NCI-H82 treated with DMSO at 0.1 percent for 48 hours (cell line): Measurements from ENCODE around the gene SRPX.
A peak's percentile ranks its signal among the peaks of the same experiment; 100 is the strongest.

Experiments
- DNase-seq: peaks from one replicate; lab custom pipeline; 2025; ENCODE audit not compliant: unreplicated experiment; lab: John Stamatoyannopoulos, UW

SRPX gene

GRCh38 chrX:38138900-38139299 lies 81.8 kb downstream of the SRPX start:
- DNase-seq: no peak

- DNase-seq: peak; percentile 74
These were observed 82.3 kb downstream of the SRPX start for GRCh38 chrX:38138157-38138891.

- DNase-seq: no peak
These were observed 91.3 kb downstream of the SRPX start for GRCh38 chrX:38129366-38129765.

DNA sequence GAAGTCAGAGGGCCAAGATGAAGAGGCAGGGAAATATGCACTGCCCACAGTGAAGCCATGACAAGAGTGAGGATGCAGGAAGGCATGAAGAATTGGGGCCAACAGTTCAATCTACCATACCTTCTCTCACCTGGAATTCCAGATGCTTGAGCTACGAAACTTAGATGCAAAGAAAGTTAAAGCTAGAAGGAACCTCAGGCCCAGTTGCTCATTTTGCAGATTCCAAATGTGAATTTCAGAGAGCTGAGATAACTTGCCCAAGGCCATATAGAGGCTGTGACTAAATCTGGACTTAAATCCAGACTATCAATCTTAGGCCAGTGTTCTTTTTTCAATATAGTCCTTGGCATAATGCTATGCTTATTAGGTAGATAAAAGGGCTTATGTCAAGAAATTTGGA lies 92.7 kb downstream of the SRPX start:
- no peak for DNase-seq

DNA sequence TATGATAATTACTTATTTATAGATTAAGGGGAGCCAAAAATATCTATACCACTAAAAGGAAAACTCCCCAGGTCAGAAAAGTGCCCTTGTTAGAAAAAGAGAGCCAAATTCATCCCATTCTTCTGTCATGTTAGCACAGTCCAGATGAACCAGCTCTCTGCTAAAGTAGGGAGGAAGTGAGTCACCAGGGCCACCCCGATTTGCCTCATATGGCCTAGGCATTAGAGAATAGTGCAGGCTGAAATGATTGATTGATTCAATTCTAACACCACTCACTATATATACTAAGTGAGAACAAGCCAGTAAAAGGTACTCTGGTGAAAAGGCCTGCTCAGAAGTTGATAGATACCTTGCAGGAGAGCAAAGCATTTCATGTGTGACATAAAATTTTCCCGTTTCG lies 94.5 kb downstream of the SRPX start:
- DNase-seq: no peak

DNA sequence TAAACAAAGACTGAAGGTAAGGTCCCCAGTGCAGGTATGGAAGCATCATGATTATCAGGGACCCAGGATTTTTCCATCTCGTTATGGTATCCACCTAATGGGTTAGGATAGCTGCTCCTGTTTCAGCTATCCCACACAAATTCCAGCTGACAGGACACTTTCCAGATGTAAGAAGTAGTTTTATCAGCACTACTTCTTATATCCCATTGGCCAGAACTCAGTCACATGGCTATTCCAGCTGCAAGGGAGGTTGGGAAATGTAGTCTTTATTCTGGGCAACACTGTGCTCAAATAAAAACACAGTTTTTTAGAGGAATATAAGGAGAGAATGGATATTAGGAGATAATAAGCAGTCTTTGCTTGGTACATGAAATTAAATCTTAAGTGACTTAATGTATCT lies 96.7 kb downstream of the SRPX start:
- no peak for DNase-seq

GRCh38 chrX:38117485-38117884 lies 103.2 kb downstream of the SRPX start:
- DNase-seq: no peak

- DNase-seq: no peak
These were observed 104.0 kb downstream of the SRPX start for GRCh38 chrX:38116706-38117105.

DNA sequence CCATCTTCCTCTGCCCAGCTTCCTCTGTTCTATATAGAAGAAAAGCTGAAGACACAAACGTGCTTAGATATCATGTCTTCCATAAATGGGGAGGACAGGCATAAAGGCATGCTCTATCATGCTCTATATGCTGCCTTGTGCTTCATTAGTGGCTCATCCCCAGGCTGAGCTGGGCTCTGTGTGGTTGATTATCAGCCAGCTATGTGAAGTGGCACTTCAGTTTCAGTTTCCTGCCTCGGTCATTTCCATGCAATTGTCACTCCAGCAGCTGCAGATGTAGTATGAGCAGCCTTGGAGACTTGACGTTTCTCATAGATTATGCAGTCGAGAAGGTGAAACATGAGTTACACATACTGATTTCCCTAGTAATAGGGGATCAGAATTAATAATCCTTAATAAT lies 108.1 kb downstream of the SRPX start:
- no peak for DNase-seq

GRCh38 chrX:38111196-38111595 lies 109.5 kb downstream of the SRPX start:
- DNase-seq: no peak

DNA sequence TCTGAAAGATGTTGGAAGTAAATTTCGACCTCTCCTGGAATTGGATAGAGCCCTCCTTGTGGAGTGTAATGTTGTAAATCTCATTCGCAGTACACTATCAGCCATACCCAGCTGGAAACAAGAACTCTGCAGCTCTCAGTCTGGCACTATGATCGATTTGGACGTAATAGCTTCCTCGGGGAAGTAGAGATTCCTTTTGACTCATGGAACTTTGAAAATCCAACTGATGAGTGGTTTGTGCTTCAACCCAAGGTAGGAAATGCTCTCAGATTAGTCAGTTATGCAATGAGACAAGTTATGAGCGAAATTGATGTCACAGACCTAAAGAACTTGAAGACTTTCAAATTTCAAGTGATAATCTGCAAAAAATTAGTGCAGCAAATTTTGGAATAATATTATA lies 110.4 kb downstream of the SRPX start:
- no peak for DNase-seq

- no peak for DNase-seq
These were observed 111.4 kb downstream of the SRPX start for GRCh38 chrX:38109042-38109898.

GRCh38 chrX:38108364-38108763 lies 112.3 kb downstream of the SRPX start:
- DNase-seq: no peak

DNA sequence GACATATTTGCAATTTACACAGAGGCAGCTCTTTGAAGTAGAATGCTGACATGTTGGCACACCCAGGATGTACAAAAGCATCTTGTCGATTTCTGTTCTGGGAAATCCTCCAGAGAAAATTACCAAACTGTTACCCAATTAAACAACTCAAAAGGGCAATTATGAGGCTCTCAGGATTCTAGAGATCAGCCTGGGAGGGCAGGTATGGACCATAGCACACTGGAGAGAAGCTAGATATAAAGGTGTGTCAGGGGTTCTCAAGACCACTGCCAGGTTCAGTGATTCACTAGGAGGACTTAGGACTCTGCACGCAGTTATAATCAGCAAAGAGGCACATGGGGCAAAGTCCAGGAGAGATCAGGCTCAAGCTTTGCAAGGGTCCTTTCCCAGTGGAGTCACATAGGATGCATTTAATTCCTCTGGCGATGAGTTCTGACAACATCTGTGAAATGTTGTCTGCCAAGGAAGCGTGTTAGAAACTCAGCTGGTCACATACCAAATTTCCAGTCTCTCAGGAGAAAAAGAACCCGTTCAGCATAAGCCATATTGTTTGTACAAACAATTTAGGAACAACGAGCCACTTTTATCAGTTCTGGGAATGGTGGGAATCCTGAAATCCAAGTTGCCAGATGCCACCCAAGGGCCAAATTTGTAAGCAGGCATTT lies 113.5 kb downstream of the SRPX start:
- DNase-seq: no peak

GRCh38 chrX:38105216-38105725 lies 115.4 kb downstream of the SRPX start:
- DNase-seq: no peak

DNA sequence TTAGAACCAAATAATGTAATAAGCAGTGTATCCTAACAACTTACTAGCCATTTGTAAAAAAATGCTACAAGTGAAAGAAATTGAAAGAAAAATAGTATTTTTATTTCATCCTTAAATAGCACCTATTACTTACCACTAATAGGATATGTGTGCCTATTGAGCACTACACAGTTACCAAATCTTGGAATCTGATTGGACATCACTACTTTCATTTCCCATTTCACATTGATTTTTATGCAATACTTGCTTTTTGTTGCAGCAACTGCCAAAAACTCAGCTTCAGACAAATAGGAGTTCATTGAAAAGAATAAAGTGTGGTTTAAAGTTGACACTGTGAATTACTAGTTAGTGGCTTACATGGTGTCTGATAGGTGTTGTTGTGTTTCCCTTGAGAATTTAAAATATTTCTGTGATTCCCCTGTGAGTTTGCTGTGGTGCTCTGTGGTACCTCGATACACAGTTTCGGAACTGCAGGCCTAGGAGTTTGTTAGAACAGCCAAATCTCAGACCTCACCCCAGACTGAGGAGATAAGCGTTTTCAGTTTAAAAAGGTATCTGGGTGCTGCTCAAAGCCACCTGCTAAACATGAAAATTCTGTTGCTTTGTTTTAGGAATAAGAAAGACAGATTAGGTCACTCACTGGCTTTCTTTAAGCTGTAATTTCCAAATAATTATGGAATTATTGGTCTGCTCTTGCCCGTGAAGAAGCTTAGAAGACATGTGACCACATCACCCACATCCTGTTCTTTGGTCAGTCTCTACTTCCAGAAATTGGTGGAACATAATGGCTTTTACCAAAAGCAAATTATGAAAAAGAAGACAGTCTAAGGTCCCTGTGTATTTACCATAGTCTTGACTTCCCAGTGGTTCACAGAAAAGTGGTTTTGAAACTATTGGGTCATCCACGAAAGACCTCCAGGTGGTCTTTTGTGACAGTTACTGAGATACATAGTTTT lies 116.5 kb downstream of the SRPX start:
- DNase-seq: no peak

- DNase-seq: no peak
These were observed 117.8 kb downstream of the SRPX start for GRCh38 chrX:38102875-38103274.

GRCh38 chrX:38102240-38102639 lies 118.4 kb downstream of the SRPX start:
- no peak for DNase-seq

DNA sequence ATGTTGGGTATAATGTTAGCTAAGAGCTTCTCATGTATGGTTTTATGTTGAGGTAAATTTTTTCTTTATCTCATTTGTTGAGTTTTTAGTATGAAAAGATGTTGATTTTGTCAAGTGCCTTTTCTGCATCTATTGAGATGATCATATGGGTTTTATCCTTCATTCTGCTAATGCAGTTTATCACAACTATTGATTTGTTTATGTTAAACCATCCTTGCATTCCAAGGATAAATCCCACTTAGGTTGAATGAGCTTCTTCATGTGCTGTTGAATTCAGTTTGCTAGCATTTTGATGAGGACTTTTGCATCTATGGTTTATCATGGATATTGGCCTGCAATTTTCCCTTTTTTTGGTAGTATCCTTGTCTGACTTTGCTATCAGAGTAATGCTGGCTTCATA lies 121.0 kb downstream of the SRPX start:
- DNase-seq: no peak
